KBM-7 (cell line): Measurements from ENCODE around the gene CYSRT1.

Experiments
- DNase-seq: peaks from one replicate; pipeline ENCODE4 v3.0.0-alpha.2; 2015
- in situ Hi-C: fragments of 300-500 bp; cut with MboI; formaldehyde crosslinking; loops from 2 replicates; pipeline ENCODE4 v1.14.3; 2020; ENCODE audit warnings: low sequenced_read_pairs, low pct_unique_long_range_greater_than_20kb, mixed read lengths

The CYSRT1 gene

DNA sequence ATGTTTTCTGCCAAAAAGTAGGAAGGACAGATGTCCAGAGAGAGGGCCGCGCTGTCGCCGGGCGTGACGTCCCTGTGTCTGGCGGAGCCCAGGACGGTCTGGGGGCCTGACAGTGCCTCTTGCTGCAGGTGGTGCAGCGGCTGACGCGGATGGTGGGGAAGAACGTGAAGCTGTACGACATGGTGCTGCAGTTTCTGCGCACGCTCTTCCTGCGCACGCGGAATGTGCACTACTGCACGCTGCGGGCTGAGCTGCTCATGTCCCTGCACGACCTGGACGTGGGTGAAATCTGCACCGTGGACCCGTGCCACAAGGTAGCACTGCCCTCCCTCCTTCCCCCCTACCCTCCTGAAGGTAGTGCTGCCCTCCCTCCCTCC lies 37.9 kb downstream of the CYSRT1 start:
- in situ Hi-C loops = no loop called here
- no peak for DNase-seq

DNA sequence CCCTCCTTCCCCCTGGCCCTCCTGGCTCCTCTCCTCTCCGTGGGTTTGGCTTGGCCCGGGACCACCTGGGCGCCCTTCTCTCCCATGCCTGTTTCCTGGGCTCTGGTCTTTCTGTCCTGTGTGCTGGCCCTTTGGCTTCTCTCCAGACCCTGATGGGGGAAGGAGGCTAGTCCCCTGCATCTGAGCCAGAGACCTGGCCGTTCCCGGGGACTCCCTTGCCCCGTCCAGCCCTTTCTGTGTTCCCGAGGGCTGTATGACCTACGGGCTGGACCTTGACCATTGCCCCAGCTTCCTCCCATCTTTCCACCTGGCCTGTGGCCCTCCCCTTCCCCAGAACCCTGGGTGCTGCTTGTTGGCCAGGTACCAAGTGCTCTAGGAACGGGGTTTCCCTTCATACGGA lies 38.5 kb downstream of the CYSRT1 start:
- in situ Hi-C loops = no loop called here
- no peak for DNase-seq

DNA sequence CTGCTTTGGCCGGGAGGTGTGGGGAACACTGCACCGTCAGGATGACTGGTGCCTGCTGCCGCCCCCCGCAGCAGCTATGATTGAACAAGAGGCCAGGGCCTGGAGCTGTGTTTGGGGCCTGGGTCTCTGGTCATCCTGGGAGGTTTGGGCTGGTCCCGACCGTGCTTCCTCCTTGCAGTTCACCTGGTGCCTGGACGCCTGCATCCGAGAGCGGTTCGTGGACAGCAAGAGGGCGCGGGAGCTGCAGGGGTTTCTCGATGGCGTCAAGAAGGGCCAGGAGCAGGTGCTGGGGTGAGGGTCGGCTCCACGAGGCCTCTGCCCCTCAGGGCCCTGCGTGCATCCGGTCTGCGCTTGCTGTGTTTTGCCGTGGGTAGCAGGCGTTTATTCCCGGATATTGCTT lies 39.1 kb downstream of the CYSRT1 start:
- DNase-seq = no peak
- in situ Hi-C loops = no loop called here

DNA sequence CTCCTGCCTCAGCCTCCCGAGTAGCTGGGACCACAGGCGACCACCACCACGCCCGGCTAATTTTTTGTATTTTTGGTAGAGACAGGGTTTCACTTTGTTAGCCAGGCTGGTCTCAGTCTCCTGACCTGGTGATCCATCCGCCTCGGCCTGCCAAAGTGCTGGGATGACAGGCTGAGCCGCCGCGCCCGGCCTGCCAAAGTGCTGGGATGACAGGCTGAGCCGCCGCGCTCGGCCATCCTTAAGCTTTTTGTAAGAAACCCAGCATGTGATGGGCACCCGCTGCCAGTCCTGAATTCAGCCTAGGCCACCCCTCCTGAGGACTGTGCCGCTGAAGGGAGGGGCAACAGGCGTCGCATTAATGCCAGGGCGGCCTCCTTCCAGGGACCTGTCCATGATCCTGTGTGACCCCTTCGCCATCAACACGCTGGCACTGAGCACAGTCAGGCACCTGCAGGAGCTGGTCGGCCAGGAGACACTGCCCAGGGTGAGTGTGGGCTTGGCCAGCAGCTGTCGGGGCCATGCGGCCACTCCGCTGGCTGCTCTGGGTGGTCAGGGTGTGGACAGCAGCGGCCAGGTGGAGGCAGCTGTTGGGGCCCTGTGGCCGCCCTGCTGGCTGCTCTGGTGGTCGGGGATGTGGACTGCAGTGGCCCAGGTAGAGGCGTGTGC lies 40.7 kb downstream of the CYSRT1 start:
- in situ Hi-C loops = no loop called here

DNA sequence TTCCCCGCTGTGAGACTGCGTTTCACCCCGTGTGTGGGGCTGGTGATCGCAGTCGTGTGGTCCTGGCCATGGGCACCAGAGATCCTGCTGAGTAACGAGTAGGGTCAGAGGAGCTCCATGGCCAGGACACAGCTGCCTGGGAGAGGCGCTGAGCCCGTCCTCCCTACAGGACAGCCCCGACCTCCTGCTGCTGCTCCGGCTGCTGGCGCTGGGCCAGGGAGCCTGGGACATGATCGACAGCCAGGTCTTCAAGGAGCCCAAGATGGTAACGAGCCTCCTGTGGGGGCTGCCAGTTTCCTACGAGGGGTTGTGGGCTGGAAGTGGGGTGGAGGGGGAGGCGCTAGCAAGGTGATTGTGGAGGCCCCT lies 41.2 kb downstream of the CYSRT1 start:
- no peak for DNase-seq
- in situ Hi-C loops = no loop called here

More for the DNA sequence above, 40.7 kb downstream of the CYSRT1 start:
- DNase-seq = no peak

DNA sequence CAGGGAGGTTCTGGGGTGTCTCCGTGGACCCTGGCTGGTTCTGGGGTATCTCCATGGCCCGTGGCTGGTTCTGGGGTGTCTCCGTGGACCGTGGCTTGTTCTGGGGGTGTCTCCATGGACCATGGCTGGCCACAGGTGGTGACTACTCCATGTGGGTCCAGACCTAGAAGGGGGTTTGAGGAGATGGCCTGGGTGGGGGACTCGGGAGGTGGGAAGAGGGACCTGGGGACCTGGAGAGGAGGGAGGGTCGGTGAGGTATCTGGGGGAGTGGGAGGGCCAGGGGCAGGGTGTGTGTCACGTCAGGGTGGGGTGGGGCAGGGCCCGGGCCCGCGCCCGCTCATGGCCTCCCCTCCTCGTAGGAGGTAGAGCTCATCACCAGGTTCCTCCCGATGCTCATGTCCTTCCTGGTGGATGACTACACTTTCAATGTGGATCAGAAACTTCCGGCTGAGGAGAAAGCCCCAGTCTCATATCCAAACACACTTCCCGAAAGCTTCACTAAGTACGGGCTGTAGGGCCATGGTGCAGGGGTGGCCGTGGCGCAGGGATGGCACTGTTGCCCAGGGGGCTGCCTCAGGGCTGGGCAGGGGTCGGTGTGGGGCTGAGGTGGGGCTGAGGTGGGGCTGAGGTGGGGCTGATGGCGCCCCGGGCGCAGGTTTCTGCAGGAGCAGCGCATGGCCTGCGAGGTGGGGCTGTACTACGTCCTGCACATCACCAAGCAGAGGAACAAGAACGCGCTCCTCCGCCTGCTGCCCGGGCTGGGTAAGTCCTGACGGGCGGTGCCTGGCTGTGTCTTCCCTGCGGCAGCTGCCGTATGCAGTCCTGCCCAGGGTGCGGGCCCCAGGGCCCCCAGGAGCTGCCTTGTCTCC lies 41.8 kb downstream of the CYSRT1 start:
- in situ Hi-C loops = no loop called here

DNA sequence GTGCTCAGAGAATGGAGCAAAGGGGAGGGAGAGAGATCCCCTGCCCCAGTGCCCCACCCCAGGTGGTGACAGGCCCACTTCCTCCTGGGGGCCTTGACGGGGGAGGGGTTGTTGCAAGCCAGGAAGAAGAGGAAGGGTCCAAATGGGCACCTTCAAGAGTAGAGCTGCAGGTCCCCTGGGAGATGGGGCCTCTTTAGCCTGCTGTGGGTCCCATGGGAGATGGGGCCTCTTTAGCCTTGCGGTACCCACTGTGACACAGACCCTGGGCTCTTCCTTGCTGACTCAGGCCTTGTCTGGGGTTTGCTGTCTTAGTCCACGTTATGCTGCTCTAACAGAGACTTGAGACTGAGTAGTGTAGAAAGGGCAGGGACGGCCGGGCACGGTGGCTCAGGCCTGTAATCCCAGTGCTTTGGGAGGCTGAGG lies 43.0 kb downstream of the CYSRT1 start:
- DNase-seq = no peak
- in situ Hi-C loops = no loop called here

More for the DNA sequence above, 41.8 kb downstream of the CYSRT1 start:
- no peak for DNase-seq

DNA sequence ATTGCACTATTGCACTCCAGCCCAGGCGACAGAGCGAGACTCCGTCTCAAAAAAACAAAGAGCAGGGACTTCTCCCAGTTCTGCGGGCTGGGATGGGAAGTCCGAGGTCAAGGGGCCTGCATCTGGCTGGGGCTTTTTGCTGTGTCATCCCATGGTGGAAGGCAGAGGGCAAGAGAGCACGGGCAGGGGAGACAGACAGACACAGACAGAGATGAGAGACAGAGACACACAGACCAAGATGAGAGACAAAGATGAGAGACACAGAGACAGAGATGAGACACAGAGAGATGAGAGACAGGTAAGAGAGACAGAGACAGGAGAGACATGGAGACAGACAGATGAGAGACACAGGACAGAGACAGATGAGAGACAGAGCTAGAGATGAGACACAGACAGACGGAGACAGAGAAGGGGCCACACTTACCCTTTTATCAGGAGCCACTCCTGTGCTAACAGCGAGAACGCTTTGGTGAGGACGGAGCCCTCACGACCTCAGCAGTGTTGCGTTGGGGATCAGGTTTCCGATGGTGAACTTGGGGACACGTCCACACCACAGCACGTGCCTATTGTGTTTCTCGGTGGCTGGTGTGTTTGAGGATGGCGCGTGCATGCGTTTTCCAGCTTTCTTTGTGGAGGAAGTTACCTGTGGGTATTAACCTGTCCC lies 43.7 kb downstream of the CYSRT1 start:
- no peak for DNase-seq
- in situ Hi-C loops = no loop called here

DNA sequence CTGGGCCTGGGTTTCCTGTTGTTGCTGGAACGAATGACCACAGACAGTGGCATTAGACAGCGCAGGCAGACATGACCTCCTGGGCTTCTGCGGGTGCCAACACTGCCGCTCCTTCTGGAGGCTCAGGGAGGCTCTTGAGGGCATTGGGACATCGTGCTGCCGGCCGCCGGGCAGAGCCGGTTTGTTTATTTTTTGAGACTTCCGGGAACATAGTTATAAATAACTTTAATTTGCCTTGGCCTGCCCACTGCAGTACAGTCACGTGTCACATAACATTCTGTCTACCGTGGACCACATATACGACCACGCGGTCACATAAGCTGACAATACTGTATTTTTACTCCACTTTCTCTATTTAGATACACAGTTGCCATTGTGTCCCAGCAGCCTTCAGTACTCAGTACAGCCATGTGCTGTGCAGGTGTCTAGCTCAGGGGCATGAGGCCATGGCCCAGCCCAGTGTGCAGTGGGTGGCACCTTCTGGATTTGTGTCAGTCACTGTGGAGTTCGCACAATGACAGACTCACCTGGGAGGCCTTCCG lies 44.3 kb downstream of the CYSRT1 start:
- in situ Hi-C loops = no loop called here
- no peak for DNase-seq

DNA sequence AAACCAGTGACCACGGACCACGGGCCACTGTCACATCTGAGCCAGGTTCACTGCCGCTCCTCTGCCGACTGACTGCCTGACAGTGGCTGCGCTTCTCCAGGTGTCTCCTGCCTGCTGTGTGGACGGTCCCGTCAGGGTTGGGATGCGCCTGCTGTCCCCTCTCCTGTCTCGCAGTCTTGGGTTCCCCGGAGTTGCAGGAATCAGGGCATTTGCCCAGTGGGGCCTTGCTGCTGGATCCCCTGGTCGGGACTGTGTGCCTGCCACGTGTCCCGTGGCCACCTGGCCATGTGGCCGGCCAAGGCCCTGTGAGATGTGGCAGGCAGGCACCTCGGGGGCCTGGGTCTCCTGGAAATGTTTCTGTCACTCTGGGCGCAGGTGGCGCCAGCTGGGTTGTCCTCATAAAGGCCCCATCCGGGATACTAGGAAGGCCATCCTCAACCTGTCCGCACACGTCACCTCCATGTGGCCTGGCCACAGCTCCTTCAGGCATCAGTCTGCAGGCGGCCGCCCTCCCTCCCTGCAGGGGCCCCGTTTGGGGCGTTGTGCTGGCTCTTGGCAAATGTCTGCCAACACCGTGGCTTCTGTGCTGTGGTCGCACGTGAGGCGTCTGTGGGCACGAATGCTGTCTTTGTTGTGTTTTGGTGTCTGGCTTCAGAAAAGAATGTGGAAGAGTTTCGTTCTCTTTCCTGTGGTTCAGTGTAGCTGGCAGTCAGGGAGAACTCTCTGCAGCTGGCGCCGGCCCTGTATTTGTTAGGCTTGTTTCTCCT lies 46.1 kb downstream of the CYSRT1 start:
- DNase-seq = no peak
- in situ Hi-C loops = no loop called here

DNA sequence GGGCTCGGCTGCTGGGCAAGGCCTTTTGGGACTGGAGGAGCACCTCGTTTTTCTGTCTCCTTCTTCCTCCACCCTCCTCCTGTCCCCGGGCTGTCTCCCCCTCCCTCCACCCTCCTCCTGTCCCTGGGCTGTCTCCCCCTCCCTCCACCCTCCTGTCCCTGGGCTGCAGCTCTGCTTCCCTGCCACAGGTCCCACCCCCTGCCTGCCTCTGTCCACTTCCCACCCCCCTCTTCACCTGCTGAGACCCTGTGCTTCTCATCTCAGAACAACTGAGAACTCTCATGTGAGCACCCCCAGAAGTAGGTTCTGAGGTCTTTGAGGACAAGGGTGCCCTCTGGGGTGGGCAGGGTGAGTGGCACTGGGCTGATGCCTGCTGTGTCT lies 46.7 kb downstream of the CYSRT1 start:
- DNase-seq = no peak
- in situ Hi-C loops = no loop called here

DNA sequence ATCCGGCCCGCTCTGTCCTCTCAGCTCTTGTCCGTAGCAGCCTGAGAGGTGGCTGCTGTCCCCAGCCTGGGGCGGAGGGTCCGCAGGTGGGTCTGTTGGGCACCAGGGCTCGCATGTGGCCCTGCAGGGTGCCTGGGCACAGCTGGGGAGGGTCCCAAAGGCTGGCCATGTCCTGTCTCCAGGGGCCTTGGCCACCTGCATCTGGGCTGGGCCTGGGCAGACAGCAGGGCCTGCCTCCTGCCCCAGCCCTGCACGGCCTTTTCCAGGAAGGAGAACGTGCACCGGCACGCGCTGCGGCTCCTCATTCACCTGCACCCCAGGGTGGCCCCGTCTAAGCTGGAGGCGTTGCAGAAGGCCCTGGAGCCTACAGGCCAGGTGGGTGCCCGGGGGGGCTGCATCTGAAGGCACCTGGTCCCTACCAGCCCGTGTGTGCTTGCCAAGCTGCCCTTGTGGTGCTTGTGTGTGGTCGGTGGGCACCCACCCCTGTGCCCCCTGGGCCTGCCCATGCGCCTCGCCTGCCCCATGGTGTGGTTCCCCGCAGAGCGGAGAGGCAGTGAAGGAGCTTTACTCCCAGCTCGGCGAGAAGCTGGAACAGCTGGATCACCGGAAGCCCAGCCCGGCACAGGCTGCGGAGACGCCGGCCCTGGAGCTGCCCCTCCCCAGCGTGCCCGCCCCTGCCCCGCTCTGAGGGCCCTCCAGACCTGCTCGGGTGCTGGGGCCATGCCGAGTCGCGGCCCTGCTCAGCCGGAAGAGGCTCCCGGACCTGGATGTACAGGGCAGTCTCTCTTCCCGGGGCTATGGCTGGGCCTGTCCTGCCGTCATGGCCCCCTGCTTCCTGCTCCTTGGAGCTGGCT lies 47.5 kb downstream of the CYSRT1 start:
- no peak for DNase-seq
- in situ Hi-C loops = no loop called here

DNA sequence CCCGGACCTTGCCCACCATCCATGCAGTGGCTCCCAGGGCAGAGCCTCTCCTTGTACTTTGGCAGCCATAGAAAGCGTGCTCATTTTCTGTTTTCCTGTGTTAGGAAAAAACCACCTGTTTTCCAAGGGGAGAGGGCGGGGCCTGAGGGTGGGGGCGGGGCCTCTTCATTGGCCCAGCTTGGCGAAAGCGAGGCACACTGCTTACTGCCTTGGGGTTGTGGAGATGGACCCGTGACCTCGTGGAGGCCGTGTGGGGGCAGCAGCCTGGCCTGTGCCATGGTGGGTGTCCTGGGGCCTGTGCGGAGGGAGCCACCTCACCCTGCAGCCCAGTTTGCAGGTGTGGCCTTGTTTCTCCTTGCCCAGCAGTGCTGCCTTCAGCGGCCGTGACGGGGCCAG lies 48.1 kb downstream of the CYSRT1 start:
- no peak for DNase-seq
- in situ Hi-C loops = no loop called here

DNA sequence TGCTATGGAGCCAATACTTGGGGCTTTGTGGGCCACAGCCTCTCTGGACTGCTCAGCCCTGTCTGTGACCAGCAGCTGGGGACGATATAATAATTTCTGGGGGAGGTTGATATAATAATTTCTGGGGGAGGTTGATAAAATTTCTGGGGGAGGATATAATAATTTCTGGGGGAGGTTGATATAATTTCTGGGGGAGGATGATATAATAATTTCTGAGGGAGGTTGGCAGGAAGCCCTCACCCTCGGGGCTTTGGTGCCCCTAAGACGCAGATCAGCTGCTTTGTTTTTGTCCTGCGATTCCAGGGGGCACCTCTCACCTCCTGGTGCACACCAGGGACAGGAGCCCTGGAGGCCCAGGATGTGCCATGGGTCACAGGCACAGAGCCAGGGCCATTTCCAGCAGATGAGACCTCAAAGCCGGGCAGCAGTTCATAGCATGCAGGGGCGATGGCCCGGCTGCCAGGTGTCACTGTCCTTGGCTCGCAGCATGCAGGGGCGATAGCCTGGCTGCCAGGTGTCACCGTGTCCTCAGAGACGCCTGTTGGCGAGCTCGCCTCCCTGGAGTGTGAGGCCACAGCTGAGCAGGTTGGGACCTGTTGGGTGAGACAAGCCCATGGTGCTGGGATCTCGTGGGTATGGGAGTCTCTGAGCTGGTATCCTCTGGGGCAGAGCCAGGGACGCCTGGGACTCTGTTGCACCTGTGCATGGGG lies 48.8 kb downstream of the CYSRT1 start:
- no peak for DNase-seq
- in situ Hi-C loops = no loop called here

DNA sequence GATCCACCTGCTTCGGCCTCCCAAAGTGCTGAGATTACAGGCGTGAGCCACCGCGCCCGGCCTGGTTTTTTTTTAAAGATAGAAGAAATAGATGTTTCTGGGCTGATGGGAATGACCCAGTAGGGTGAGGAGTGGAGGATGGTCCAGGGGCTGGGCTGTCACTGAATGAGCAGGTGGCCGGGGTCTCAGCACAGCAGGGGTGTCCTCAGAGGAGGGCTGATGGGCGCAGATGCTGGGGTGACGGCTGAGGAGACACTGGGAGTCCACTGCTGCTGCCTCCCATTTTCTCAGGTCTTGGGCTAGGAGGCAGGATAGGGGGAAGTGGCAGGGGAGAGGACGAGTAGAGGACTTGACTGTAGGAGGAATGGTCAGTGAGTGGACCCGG lies 50.2 kb downstream of the CYSRT1 start:
- no peak for DNase-seq

More for the DNA sequence above, 50.2 kb downstream of the CYSRT1 start:
- in situ Hi-C loops = no loop called here
